HUES64 (cell line): ENCODE measurements around the gene TBC1D2B.

Source experiments
- H3K27ac ChIP-seq: 2 replicates; pipeline ENCODE4 v1.7.0; 2013; ENCODE audit warnings: low read depth, low read length, inconsistent platforms
- H3K27me3 ChIP-seq: 2 replicates; pipeline ENCODE4 v1.6.1; 2013; ENCODE audit warnings: mild to moderate bottlenecking, low read length; ENCODE audit not compliant: insufficient read depth
- H3K36me3 ChIP-seq: 2 replicates; pipeline ENCODE4 v1.6.1; 2013; ENCODE audit warnings: mild to moderate bottlenecking, low read length; ENCODE audit not compliant: insufficient read depth
- H3K4me1 ChIP-seq: 2 replicates; pipeline ENCODE4 v1.6.1; 2013; ENCODE audit warnings: mild to moderate bottlenecking, low read length, moderate library complexity; ENCODE audit not compliant: insufficient read depth
- H3K4me3 ChIP-seq: 2 replicates; pipeline ENCODE4 v1.5.1; 2013; ENCODE audit warnings: mild to moderate bottlenecking, low read length, moderate library complexity
- H3K9ac ChIP-seq: 2 replicates; pipeline ENCODE4 v1.6.1; 2013; ENCODE audit warnings: mild to moderate bottlenecking, low read depth, low read length
- H3K9me3 ChIP-seq: 2 replicates; pipeline ENCODE4 v1.6.1; 2013; ENCODE audit warnings: low read depth, low read length; ENCODE audit not compliant: insufficient read depth
- WGBS: fragments of 150-250, 120-280 bp; methylation state at CpG from one replicate; pipeline ENCODE4 v1.1.7; 2013; ENCODE audit warnings: missing lambda C conversion rate; 5-methylcytosine and 5-hydroxymethylcytosine counted together

Gene TBC1D2B

DNA sequence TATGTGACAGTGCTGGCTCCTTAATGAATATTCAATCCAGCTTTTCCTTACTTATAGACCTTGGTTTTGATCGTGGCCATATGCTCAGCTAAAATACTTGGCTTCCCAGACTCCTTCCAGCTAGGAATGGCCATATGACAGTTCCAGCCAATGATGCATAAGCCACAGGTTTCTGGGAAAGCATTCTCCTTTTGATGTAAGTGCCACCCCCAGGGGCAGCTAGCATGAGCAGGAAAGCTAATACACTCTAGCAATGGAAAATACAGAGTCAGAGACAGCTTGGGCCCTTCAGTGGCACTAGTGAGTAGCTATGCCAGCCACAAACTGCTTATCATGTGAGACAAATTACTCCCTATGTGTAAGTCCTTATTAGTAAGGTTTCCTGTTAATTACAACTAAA is 26.7 kb downstream of the TBC1D2B start:
- 92% methylated on average over 1 of the region's 1 CpG for WGBS
- Histone ChIP-seq H3K4me3 (no peak overlapping the region), H3K27me3 (no peaks in the 10 kb centered on the region), H3K27ac (no peak overlapping the region), H3K9ac (no peak overlapping the region), H3K36me3 (peaks cover 7% of the 10 kb centered on the region), H3K4me1 (peaks cover 19% of the 10 kb centered on the region; the same call in 1 of the 2 replicates), H3K9me3 (no peaks in the 10 kb centered on the region)

DNA sequence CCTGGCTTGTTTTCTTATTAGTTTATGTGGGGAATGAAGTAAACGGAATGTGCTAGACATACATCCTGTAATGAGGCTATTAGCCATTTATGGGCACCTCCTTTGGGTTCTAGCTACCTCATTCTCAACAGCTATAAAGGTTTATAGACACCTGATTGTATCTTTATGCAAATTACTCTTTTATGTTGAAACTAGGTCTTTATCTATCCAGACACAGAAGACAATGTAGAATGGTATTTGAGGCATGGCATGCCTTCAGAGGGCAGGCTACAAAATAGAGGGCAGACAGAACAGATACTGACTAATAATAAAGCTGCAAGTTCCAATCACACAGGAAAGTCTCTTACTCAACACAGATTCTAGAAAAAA is 27.1 kb downstream of the TBC1D2B start:
- 94% methylated on average over 1 of the region's 1 CpG for WGBS
- no peak overlapping the region for H3K9ac ChIP-seq
- no peaks in the 10 kb centered on the region for H3K9me3 ChIP-seq
- H3K4me1 ChIP-seq, result peaks cover 19% of the 10 kb centered on the region; the same call in 1 of the 2 replicates
- H3K27me3 ChIP-seq, result no peaks in the 10 kb centered on the region
- peaks cover 7% of the 10 kb centered on the region for H3K36me3 ChIP-seq
- no peak overlapping the region for H3K27ac ChIP-seq
- H3K4me3 ChIP-seq, result no peak overlapping the region

DNA sequence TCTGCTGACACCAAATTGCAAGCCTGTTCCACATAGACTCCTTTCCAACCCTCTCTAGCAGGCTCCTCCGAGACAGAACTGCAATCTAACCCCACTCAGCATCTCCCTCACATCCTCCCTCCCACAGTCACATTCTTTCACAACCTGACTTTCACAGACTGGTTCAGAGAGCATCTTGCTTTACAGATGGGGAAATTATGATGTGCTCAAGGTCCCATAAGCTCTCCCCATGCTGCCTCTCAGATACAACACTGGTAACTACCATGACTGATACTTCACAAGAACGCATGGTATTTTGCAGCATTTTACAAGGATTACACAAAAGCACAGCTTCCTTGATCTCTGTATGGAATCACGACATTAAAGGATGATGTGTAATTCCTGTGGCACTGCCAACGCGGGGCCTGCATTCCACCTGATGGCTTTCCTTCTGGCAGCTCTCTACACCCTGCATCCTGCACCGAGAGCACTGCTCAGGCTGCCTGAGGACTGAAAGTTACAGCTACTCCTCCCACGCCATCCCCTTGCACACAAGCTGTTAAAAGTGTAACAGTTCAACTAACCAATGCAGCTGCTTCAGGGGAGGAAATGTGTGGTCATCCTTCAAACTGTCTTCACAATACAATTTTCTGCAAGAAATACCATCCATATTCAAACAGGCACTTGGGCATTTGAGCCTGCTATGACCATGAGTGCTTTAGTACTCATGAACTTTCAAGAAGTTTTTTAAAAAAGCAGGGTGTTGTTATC is 27.6 kb downstream of the TBC1D2B start:
- Histone ChIP-seq H3K27ac (no peak overlapping the region), H3K9me3 (no peaks in the 10 kb centered on the region), H3K36me3 (peaks cover 7% of the 10 kb centered on the region), H3K4me1 (peaks cover 19% of the 10 kb centered on the region; the same call in 1 of the 2 replicates), H3K9ac (no peak overlapping the region), H3K4me3 (no peak overlapping the region), H3K27me3 (no peaks in the 10 kb centered on the region)
- 89% methylated on average over 7 of the region's 7 CpGs for WGBS

DNA sequence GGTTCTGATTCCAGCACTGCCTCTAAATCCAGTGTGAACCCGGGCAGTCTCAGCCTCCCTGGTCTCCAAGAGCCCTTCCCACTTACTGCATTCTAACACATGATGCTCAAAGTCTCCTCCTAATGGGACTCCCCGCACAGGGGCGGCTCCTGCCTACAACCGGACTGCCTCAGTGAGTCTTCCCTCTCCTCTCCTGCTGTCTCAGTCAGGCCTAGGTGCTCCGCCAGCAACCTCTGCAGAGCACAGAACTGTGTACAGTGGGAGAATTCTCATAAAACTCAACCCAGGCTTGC is 28.9 kb downstream of the TBC1D2B start:
- H3K9ac ChIP-seq, result no peak overlapping the region
- H3K4me3 ChIP-seq, result no peak overlapping the region
- no peaks in the 10 kb centered on the region for H3K27me3 ChIP-seq
- no peak overlapping the region for H3K27ac ChIP-seq
- H3K36me3 ChIP-seq, result peaks cover 13% of the 10 kb centered on the region
- peaks cover 19% of the 10 kb centered on the region; the same call in 1 of the 2 replicates for H3K4me1 ChIP-seq
- no peaks in the 10 kb centered on the region for H3K9me3 ChIP-seq
- WGBS, result 96% methylated on average over 5 of the region's 5 CpGs

- Histone ChIP-seq H3K27ac (no peak overlapping the region), H3K9me3 (no peaks in the 10 kb centered on the region), H3K4me3 (no peak overlapping the region), H3K4me1 (peaks cover 19% of the 10 kb centered on the region; the same call in 1 of the 2 replicates), H3K27me3 (no peaks in the 10 kb centered on the region), H3K9ac (no peak overlapping the region), H3K36me3 (peaks cover 8% of the 10 kb centered on the region)
- WGBS, result 92% methylated on average over 8 of the region's 8 CpGs
Measured at GRCh38 chr15:78047761-78048627, 29.5 kb downstream of the TBC1D2B start.

DNA sequence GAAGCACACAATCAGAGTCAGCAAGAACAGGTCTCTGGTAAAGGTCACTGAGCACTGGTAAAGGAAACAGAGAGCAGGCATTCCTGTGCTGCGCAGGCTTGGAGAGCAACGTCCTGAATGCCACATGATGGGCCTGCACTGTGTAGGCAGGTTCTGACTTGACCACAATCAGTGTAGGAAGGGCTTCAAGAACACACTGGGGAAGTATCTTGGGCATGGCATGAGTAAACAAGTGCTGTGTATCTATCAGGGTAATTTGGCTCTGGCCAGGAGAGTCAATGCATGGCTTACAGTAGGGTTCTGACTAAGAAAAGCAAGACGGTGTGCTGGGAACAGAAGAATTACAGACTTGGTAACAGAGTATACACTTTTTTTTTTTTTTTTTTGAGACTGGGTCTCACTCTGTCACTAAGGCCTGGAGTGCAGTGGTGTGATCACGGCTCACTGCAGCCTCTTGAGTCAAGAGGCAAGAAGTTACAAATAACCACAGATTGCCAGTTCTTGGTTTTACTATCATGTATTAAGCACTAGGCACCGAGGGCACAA is 30.6 kb downstream of the TBC1D2B start:
- H3K4me3 ChIP-seq, result no peak overlapping the region
- no peaks in the 10 kb centered on the region for H3K27me3 ChIP-seq
- no peaks in the 10 kb centered on the region for H3K9me3 ChIP-seq
- WGBS, result 93% methylated on average over 5 of the region's 5 CpGs
- peaks cover 8% of the 10 kb centered on the region for H3K36me3 ChIP-seq
- peaks cover 13% of the 10 kb centered on the region; the same call in 1 of the 2 replicates for H3K4me1 ChIP-seq
- no peak overlapping the region for H3K27ac ChIP-seq
- H3K9ac ChIP-seq, result no peak overlapping the region

GRCh38 chr15:78045189-78045588 is 32.3 kb downstream of the TBC1D2B start:
- H3K9me3 ChIP-seq, result no peaks in the 10 kb centered on the region
- no peak overlapping the region for H3K4me3 ChIP-seq
- no peak overlapping the region for H3K9ac ChIP-seq
- WGBS, result 100% methylated on average over 1 of the region's 1 CpG
- H3K36me3 ChIP-seq, result peaks cover 8% of the 10 kb centered on the region
- H3K27me3 ChIP-seq, result no peaks in the 10 kb centered on the region
- no peak overlapping the region for H3K27ac ChIP-seq
- H3K4me1 ChIP-seq, result peaks cover 2% of the 10 kb centered on the region; the same call in 1 of the 2 replicates

- H3K27ac ChIP-seq, result no peak overlapping the region
- H3K9me3 ChIP-seq, result no peaks in the 10 kb centered on the region
- peaks cover 8% of the 10 kb centered on the region for H3K36me3 ChIP-seq
Measured at GRCh38 chr15:78044407-78045155, 32.9 kb downstream of the TBC1D2B start.

DNA sequence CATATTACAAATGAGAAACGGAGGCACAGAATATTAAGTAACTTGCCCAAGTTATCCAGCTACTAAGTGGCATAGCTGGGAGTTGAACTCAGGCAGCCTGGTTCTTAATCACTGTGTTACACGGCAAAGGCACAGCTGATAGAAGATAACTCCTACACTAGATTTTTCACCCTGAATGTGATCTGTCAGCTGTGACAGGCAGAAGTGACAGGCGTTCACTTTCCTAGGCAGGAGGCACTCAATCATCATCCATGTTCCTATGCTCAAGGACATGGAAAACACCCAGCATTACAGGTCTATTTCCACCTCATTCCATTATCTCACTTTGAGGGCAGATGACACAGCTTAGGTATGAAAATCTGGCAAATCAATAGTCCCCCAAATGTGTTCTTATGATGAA is 35.6 kb downstream of the TBC1D2B start:
- Histone ChIP-seq H3K4me3 (no peak overlapping the region), H3K36me3 (peaks cover 8% of the 10 kb centered on the region), H3K4me1 (no peaks in the 10 kb centered on the region), H3K27me3 (no peaks in the 10 kb centered on the region), H3K9me3 (no peaks in the 10 kb centered on the region), H3K27ac (no peak overlapping the region), H3K9ac (no peak overlapping the region)
- 89% methylated on average over 3 of the region's 3 CpGs for WGBS

More at GRCh38 chr15:78044407-78045155, 32.9 kb downstream of the TBC1D2B start:
- H3K9ac ChIP-seq, result no peak overlapping the region
- no peaks in the 10 kb centered on the region for H3K27me3 ChIP-seq
- WGBS, result 86% methylated on average over 4 of the region's 5 CpGs
- H3K4me1 ChIP-seq, result no peaks in the 10 kb centered on the region
- H3K4me3 ChIP-seq, result no peak overlapping the region

GRCh38 chr15:78040653-78041244 is 36.8 kb downstream of the TBC1D2B start:
- Histone ChIP-seq H3K4me1 (no peaks in the 10 kb centered on the region), H3K27ac (no peak overlapping the region), H3K36me3 (peaks cover 8% of the 10 kb centered on the region), H3K4me3 (no peak overlapping the region), H3K9ac (no peak overlapping the region), H3K9me3 (no peaks in the 10 kb centered on the region), H3K27me3 (no peaks in the 10 kb centered on the region)
- WGBS, result 84% methylated on average over 1 of the region's 1 CpG
